Measurements from ENCODE around the gene APBB2. TPM values are rescaled to one million over a fixed set of nuclear protein-coding genes. Genes with fewer than 3 reads are reported as not detected.

The APBB2 gene
- total and polyA plus RNA-seq, 2 of the 8 experiments (the other 6 are each of a cell fraction or from before 2014, with no cell fraction given): 58.7 to 59.4 TPM

DNA sequence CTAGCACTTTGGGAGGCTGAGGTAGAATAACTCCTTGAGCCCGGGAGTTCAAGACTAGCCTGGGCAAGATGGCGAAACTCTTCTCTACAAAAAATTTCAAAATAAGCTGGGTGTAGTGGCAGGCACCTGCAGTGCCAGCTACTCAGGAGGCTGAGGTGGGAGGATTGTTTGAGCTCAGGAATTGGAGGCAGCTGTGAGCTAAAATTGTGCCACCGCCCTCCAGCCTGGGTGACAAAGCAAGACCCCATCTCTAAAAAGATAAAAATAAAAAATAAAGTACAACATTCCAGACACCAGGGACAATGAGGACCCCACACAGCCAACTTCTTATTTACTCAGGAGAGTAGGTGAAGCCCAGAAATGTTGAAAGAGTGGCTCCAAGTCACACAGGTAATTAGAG lies 53.0 kb downstream of the APBB2 start:
- no peak overlapping the region for H2BK15ac ChIP-seq (ENCODE audit: low read length)
- H3K79me1 ChIP-seq (ENCODE audit: low read depth, low read length): peaks cover 2% of the 10 kb centered on the region
- no peak overlapping the region for H3K27ac ChIP-seq (ENCODE audit: low read depth, low read length)
- no peak overlapping the region for H2BK20ac ChIP-seq (ENCODE audit: low read length)
- H4K91ac ChIP-seq (replicated peaks; ENCODE audit: insufficient read length, low read length): no peak overlapping the region
- FAIRE-seq (no peak), DNase-seq (ENCODE audit: low read depth in 1 of 2, low spot score in 2 of 2) (no peak)
- no peaks in the 10 kb centered on the region for H3K9me3 ChIP-seq (ENCODE audit: insufficient read depth in 2 of 2, low read depth in 1 of 2, low read length in 1 of 2)
- H3K4me2 ChIP-seq (ENCODE audit: insufficient read depth in 1 of 2, low read depth in 2 of 2, low read length in 2 of 2): no peak overlapping the region
- peaks cover 0 to 16% of the 10 kb centered on the region in 2 experiments; a peak in 2 of 4 replicates for H3K79me2 ChIP-seq (ENCODE audit: control insufficient read depth in 1 of 2, insufficient read depth in 2 of 2, low read length in 2 of 2)
- ChIA-PET CTCF (ENCODE audit: partially characterized antibody) (interaction anchor here (1.3 to 1.5 kb wide), 2 partner anchors 12 to 182 kb away, joined by 4 to 6 read pairs; no protein-coding TSS in a partner anchor), POLR2A (ENCODE audit: partially characterized antibody) (interaction anchor here (1.0 to 1.5 kb wide), 4 partner anchors 9 to 99 kb away, joined by 3 to 6 read pairs (median 3); partner anchors contain the start of gene UCHL1)
- no peak overlapping the region for H3K56ac ChIP-seq (replicated peaks; ENCODE audit: insufficient read length, low read depth, low read length)
- no peak overlapping the region for H2BK5ac ChIP-seq (ENCODE audit: low read depth, low read length)
- no peak overlapping the region for H2BK12ac ChIP-seq (ENCODE audit: low read depth, low read length)
- H3K23ac ChIP-seq (ENCODE audit: insufficient read length): no peak overlapping the region
- no peaks in the 10 kb centered on the region for H3K36me3 ChIP-seq (ENCODE audit: control insufficient read depth in 2 of 4, insufficient read depth in 4 of 4, low read length in 3 of 4)
- H3K9ac ChIP-seq (replicated peaks in 1 of 4; ENCODE audit: extremely low read depth in 1 of 4, low read depth in 3 of 4, low read length in 3 of 4): no peak overlapping the region
- no peak overlapping the region for H4K5ac ChIP-seq (ENCODE audit: insufficient read length, low read depth, low read length)
- no peak overlapping the region; the same call in 1 of the 2 replicates for H4K8ac ChIP-seq (ENCODE audit: extremely low read depth, insufficient read depth, low read length)
- H2AFZ ChIP-seq (ENCODE audit: low read length): no peak overlapping the region
- H3K4me3 ChIP-seq (ENCODE audit: extremely low read depth in 1 of 4, insufficient read depth in 2 of 4, low read depth in 3 of 4, low read length in 4 of 4): no peak overlapping the region
- 96% methylated on average over 3 of the region's 3 CpGs; no CpG with 5 or more reads in 1 of the 2 experiments for WGBS, 2 experiments (ENCODE audit: extremely low coverage in 1 of 2, insufficient coverage in 1 of 2, insufficient read length in 1 of 2, insufficient replicate concordance in 2 of 2, low coverage in 1 of 2, low lambda C conversion rate in 2 of 2, missing lambda C conversion rate in 1 of 2)
- TF ChIP-seq BACH1 (IDR thresholded peaks at IDR 0.05; ENCODE audit: low read length) (no peak), RNF2 (IDR thresholded peaks at IDR 0.05; ENCODE audit: borderline replicate concordance, low read depth, low read length, missing control alignments, poor library complexity, severe bottlenecking) (no peak), ATF3 (IDR thresholded peaks at IDR 0.05; ENCODE audit: insufficient read depth, low read depth, low read length) (no peak), YY1 (IDR thresholded peaks at IDR 0.05; ENCODE audit: low read depth, low read length) (no peak), TEAD4 (IDR thresholded peaks at IDR 0.05; ENCODE audit: low read depth, low read length) (no peak), RAD21 (IDR thresholded peaks at IDR 0.05 in 1 of 2, conservative IDR thresholded peaks at IDR 0.05 in 1 of 2; ENCODE audit: low read depth in 2 of 2, low read length in 2 of 2) (no peak)
- H3K4ac ChIP-seq (replicated peaks; ENCODE audit: insufficient read length, low read depth, low read length): no peak overlapping the region
- no peak overlapping the region for H2AK5ac ChIP-seq (ENCODE audit: low read depth, low read length)
- no peak overlapping the region for H3K18ac ChIP-seq (ENCODE audit: extremely low read depth, low read length)
- H4K20me1 ChIP-seq (replicated peaks in 1 of 2; ENCODE audit: control insufficient read depth in 1 of 2, insufficient read depth in 2 of 2, low read length in 2 of 2): no peaks in the 10 kb centered on the region
- H3K14ac ChIP-seq (ENCODE audit: insufficient read length): no peak overlapping the region
- no peak overlapping the region for H2BK120ac ChIP-seq (replicated peaks; ENCODE audit: low read depth, low read length)
- H3K4me1 ChIP-seq (replicated peaks in 1 of 4; ENCODE audit: control insufficient read depth in 3 of 4, insufficient read depth in 4 of 4, low read length in 3 of 4): no peaks in the 10 kb centered on the region; a peak in 2 of 7 replicates
- no peaks in the 10 kb centered on the region for H3K27me3 ChIP-seq (replicated peaks in 1 of 4; ENCODE audit: control insufficient read depth in 3 of 4, extremely low read depth in 1 of 4, insufficient read depth in 3 of 4, low read length in 3 of 4)
- H3K23me2 ChIP-seq (ENCODE audit: low read depth, low read length): no peaks in the 10 kb centered on the region

Measured in H1 (cell line).